MM.1S (cell line): ENCODE results near the gene ATMIN.

Experiments
- DNase-seq: peaks from one replicate; pipeline ENCODE4 v3.0.0-alpha.2; 2015
- H2AFZ ChIP-seq: fragments of 300-600 bp; sonication (generic); 2 replicates; pipeline ENCODE4 v1.6.0; 2016; ENCODE audit warnings: antibody characterized with exemption, low read length
- H3F3A ChIP-seq: fragments of 300-600 bp; sonication (generic); 2 replicates; pipeline ENCODE4 v1.6.1; 2016; ENCODE audit warnings: mild to moderate bottlenecking, antibody characterized with exemption, low read length, moderate library complexity, mixed read lengths; ENCODE audit not compliant: insufficient read depth
- H3K27ac ChIP-seq: fragments of 300-600 bp; sonication (generic); 2 replicates; pipeline ENCODE4 v1.5.1; 2016; ENCODE audit warnings: mild to moderate bottlenecking, low read length
- H3K27me3 ChIP-seq: fragments of 300-600 bp; sonication (generic); replicated peaks from 2 replicates; pipeline ENCODE4 v1.6.0; 2016; ENCODE audit warnings: low read length; ENCODE audit not compliant: insufficient read depth
- H3K36me3 ChIP-seq: fragments of 300-600 bp; sonication (generic); replicated peaks from 2 replicates; pipeline ENCODE4 v1.6.1; 2016; ENCODE audit warnings: mild to moderate bottlenecking, low read length, mixed read lengths; ENCODE audit not compliant: insufficient read depth
- H3K4me1 ChIP-seq: fragments of 300-600 bp; sonication (generic); 2 replicates; pipeline ENCODE4 v1.6.1; 2016; ENCODE audit warnings: low read length, mixed read lengths
- H3K4me2 ChIP-seq: fragments of 300-600 bp; sonication (generic); 2 replicates; pipeline ENCODE4 v1.6.0; 2016; ENCODE audit warnings: low read depth, low read length
- H3K4me3 ChIP-seq: fragments of 300-600 bp; sonication (generic); 2 replicates; pipeline ENCODE4 v1.5.1; 2016; ENCODE audit warnings: low read length, mixed read lengths
- H3K79me2 ChIP-seq: fragments of 300-600 bp; sonication (generic); 2 replicates; pipeline ENCODE4 v1.6.1; 2016; ENCODE audit warnings: mixed run types, low read length, mixed read lengths
- H3K9ac ChIP-seq: fragments of 300-600 bp; sonication (generic); 2 replicates; pipeline ENCODE4 v1.6.1; 2016; ENCODE audit warnings: low read length, mixed read lengths
- H3K9me2 ChIP-seq: fragments of 300-600 bp; sonication (generic); replicated peaks from 2 replicates; pipeline ENCODE4 v1.6.1; 2016; ENCODE audit warnings: mild to moderate bottlenecking, low read length, mixed read lengths; ENCODE audit not compliant: insufficient read depth
- H3K9me3 ChIP-seq: fragments of 300-600 bp; sonication (generic); replicated peaks from 2 replicates; pipeline ENCODE4 v1.6.1; 2016; ENCODE audit warnings: mild to moderate bottlenecking, low read length, mixed read lengths; ENCODE audit not compliant: insufficient read depth
- H4K20me1 ChIP-seq: fragments of 300-600 bp; sonication (generic); 2 replicates; pipeline ENCODE4 v1.6.1; 2016; ENCODE audit warnings: mild to moderate bottlenecking, low read length, moderate library complexity, mixed read lengths; ENCODE audit not compliant: insufficient read depth
- EZH2 ChIP-seq: fragments of 300-600 bp; sonication (generic); optimal IDR thresholded peaks from 2 replicates; pipeline ENCODE3; 2017; ENCODE audit warnings: low read depth, mild to moderate bottlenecking, antibody characterized with exemption, low read length, mixed read lengths
- EZH2phosphoT487 ChIP-seq: fragments of 300-600 bp; sonication (generic); IDR thresholded peaks from 2 replicates; pipeline ENCODE4 v1.6.1; 2018; ENCODE audit warnings: antibody characterized with exemption, low read length
- TF ChIP-seq, protein P1 (sequence below): fragments of 300-600 bp; sonication (generic); IDR thresholded peaks from 2 replicates; pipeline ENCODE4 v1.5.1; 2016; ENCODE audit warnings: antibody characterized with exemption, low read length, mixed read lengths

The ATMIN gene

DNA sequence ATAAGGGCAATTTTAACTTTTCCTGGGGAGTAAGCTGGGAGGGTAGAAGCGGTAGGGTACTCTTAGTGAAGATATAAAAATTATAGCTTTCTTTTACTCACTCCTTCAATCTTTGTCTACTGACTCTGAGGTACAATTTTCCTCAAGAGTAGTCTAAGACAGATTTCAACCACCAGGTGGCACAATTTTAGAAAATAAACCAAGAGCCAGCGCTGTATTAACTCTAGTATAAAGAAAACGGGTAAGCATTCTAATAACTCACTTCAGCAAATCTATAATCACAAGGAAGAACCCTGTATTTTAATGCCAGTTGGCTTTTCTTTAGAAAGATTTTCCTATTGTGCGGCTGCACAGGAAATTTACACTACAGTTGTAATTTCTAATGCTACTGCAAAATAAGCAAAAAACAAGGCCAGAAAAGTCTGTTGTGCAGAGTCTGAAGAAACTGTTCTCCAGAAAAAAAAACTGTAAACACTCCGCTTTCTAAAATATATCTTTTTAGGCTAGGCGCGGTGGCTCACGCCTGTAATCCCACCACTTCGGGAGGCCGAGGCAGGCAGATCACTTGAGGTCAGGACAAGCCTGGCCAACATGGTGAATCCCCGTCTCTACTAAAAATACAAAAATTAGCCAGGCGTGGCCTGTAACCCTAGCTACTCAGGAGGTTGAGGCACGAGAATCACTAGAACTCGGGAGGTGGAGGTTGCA, 30.8 kb upstream of the ATMIN start:
- no peak overlapping the region for H2AFZ ChIP-seq
- no peaks in the 10 kb centered on the region for H3K36me3 ChIP-seq
- H3K9me3 ChIP-seq, result no peaks in the 10 kb centered on the region
- no peak for TF ChIP-seq EZH2
- TF ChIP-seq, protein P1, sequence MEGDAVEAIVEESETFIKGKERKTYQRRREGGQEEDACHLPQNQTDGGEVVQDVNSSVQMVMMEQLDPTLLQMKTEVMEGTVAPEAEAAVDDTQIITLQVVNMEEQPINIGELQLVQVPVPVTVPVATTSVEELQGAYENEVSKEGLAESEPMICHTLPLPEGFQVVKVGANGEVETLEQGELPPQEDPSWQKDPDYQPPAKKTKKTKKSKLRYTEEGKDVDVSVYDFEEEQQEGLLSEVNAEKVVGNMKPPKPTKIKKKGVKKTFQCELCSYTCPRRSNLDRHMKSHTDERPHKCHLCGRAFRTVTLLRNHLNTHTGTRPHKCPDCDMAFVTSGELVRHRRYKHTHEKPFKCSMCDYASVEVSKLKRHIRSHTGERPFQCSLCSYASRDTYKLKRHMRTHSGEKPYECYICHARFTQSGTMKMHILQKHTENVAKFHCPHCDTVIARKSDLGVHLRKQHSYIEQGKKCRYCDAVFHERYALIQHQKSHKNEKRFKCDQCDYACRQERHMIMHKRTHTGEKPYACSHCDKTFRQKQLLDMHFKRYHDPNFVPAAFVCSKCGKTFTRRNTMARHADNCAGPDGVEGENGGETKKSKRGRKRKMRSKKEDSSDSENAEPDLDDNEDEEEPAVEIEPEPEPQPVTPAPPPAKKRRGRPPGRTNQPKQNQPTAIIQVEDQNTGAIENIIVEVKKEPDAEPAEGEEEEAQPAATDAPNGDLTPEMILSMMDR, result peak; percentile 43
- no peak for TF ChIP-seq EZH2phosphoT487
- H3K4me1 ChIP-seq, result no peaks in the 10 kb centered on the region
- no peaks in the 10 kb centered on the region for H4K20me1 ChIP-seq
- peaks cover 6% of the 10 kb centered on the region; the same call in 1 of the 2 replicates for H3F3A ChIP-seq
- peaks cover 86% of the 10 kb centered on the region for H3K79me2 ChIP-seq
- H3K27ac ChIP-seq, result peak overlapping the region; percentile 32; the same call in 1 of the 2 replicates
- H3K9ac ChIP-seq, result peak overlapping the region; percentile 46; the same call in 1 of the 2 replicates
- peak overlapping the region; percentile 87 for H3K4me2 ChIP-seq
- DNase-seq, result peak; percentile 58
- no peaks in the 10 kb centered on the region for H3K9me2 ChIP-seq
- H3K27me3 ChIP-seq, result no peaks in the 10 kb centered on the region
- H3K4me3 ChIP-seq, result peak overlapping the region; percentile 54

DNA sequence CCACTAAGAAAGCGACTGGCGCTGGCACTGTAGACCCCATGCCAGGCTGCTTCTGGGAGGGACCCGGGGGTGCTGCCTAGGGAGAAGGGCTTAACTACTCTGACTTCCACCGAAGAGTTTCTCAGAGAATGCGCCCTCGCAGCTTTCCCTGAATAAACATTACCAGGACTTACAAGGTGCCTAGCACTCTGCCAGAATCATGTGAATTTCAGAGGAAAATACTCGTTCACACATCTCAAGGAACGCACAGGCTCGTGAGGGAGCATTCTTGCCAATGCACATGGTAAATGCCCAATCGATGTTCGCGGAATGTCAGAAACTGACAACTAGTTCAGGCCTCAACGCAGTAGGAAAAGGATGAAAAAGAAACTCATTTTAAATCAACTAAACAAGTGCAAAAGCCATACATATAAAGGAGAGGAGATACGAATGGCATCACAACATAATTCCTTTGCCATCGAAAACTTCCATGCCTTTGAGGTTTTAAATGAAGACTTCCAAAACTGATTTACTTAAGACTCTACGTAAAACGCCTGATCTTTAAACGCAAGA, 30.0 kb upstream of the ATMIN start:
- H2AFZ ChIP-seq, result no peak overlapping the region
- no peaks in the 10 kb centered on the region for H3K9me3 ChIP-seq
- H3K9ac ChIP-seq, result peak overlapping the region; percentile 92
- peaks cover 88% of the 10 kb centered on the region for H3K79me2 ChIP-seq
- TF ChIP-seq EZH2phosphoT487, result no peak
- TF ChIP-seq EZH2, result no peak
- TF ChIP-seq, protein P1, result no peak
- peak overlapping the region; percentile 94; the same call in 1 of the 2 replicates for H3K27ac ChIP-seq
- H3K36me3 ChIP-seq, result no peaks in the 10 kb centered on the region
- H3K4me1 ChIP-seq, result no peaks in the 10 kb centered on the region
- peak overlapping the region; percentile 73 for H3K4me2 ChIP-seq
- no peaks in the 10 kb centered on the region for H3K27me3 ChIP-seq
- peak overlapping the region; percentile 86 for H3K4me3 ChIP-seq
- peaks cover 6% of the 10 kb centered on the region; the same call in 1 of the 2 replicates for H3F3A ChIP-seq
- H3K9me2 ChIP-seq, result no peaks in the 10 kb centered on the region
- no peaks in the 10 kb centered on the region for H4K20me1 ChIP-seq
- peak; percentile 10 for DNase-seq

DNA sequence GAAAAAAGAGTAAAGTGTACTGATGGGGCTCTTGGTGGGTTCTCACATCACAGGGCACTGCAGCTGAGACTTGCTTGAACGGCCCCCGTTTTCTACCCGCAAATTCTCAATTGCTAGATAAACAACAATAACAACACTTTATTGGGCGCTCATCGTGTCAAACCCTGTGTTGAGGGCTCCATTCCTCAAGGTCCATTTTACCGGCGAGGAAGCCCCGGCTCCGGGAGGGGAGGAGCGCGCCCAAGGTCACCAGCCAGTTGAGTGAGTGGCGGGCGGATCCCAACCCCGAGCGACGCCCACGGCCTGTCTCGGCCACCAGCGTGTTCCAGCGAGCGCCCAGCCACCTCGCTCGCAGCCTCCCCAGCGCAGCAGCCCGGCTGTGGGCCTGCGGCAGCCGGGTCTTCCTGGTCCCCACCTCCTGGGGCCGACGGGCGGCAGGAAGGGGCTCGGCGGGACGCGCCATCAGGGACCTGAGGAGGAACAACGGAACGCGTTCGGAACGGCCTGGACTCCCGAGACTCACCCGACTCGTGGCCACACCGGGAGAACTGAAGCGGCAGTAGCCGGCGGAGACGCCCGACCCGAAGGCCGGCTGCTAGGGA, 29.3 kb upstream of the ATMIN start:
- Histone ChIP-seq H3K27ac (peak overlapping the region; percentile 94), H3K79me2 (peaks cover 88% of the 10 kb centered on the region), H3K9ac (peak overlapping the region; percentile 92), H3K4me3 (peak overlapping the region; percentile 86), H3K4me2 (peak overlapping the region; percentile 73), H2AFZ (0 out of 2 replicates have a peak overlapping the region, but pooled peaks have one; percentile 58), H4K20me1 (no peaks in the 10 kb centered on the region), H3K36me3 (no peaks in the 10 kb centered on the region), H3K9me2 (no peaks in the 10 kb centered on the region), H3K27me3 (no peaks in the 10 kb centered on the region), H3K4me1 (no peaks in the 10 kb centered on the region), H3K9me3 (no peaks in the 10 kb centered on the region), H3F3A (peaks cover 6% of the 10 kb centered on the region; the same call in 1 of the 2 replicates)
- no peak for TF ChIP-seq EZH2
- TF ChIP-seq, protein P1, result no peak
- DNase-seq, result peak; percentile 53
